ENCODE data around the gene NUCKS1. TPM values are rescaled to one million over a fixed set of nuclear protein-coding genes. Genes with fewer than 3 reads are reported as not detected.

NUCKS1 gene
- polyA plus RNA-seq, 1 donor from 2014 or later, result 14.6 TPM

DNA sequence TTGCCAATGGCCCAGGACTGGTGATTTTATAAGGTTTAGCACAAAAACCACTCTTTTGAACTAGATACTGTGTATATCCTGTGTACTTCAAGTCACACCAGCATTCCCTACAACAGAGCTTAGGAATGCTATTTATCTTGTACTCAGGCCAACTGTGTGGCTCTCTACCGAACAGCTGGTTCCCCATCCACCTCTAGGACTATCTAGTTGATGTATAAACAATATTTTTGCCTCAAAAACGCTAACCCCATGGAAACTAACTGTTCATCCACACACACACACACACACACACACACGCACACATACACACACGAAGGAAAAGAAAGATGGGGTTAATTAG is 41.0 kb downstream of the NUCKS1 start:
- Mint-ChIP-seq H3K36me3 (peaks cover 2% of the 10 kb centered on the region), H3K4me1 (peaks cover 8 to 30% (median 26%) of the 10 kb centered on the region in 3 donors), H3K4me3 (no peak overlapping the region), H3K27me3 (no peaks in the 10 kb centered on the region), H3K9me3 (no peaks in the 10 kb centered on the region), H3K27ac (no peak overlapping the region)

DNA sequence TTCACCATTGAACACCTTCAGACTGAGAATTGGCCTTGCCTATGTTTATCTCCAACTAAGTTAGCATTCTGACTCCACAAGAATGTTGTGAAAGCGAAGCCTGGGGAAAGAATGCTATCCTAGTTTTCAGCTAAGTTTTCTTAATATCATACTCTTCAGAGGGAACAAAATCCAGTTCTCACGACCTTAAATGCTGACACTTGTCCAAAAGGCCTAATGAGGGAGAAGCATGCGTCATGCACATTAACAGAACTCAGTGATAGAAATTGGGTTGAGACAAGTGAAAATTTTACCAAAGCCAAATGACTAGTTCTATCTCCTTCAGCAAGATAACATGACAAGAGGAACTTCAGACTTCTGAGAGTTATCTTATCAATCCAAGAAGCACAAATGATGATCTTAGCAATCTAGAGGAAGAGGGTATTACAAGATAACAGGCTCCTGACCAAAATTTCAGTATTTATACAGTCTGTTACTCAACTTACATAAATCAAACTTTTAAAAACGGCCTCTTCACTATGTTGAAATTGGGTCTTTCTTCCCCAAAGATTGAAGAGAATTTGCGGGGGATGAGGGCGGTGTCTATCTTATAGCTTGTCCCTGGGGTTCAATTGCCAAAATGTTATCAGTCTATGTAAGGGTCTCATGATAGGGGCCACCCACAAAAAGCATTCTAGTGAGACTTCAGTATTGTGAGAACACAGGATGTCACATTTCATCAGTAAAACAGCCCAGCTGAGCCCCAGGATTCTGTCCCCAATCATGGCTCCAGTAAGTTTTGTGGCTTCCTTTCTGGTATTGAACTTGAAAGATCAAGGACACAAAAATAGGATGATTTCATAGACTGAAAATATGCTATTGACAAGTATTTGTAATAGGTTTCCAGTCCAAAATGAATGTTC is 43.1 kb downstream of the NUCKS1 start:
- no peak overlapping the region for H3K4me3 Mint-ChIP-seq
- H3K27me3 Mint-ChIP-seq, result no peaks in the 10 kb centered on the region
- no peaks in the 10 kb centered on the region for H3K9me3 Mint-ChIP-seq
- peak overlapping the region in 1 of 3 donors; percentile 39 for H3K27ac Mint-ChIP-seq
- peaks cover 11 to 34% (median 31%) of the 10 kb centered on the region in 3 donors for H3K4me1 Mint-ChIP-seq
- H3K36me3 Mint-ChIP-seq, result peaks cover 2% of the 10 kb centered on the region

DNA sequence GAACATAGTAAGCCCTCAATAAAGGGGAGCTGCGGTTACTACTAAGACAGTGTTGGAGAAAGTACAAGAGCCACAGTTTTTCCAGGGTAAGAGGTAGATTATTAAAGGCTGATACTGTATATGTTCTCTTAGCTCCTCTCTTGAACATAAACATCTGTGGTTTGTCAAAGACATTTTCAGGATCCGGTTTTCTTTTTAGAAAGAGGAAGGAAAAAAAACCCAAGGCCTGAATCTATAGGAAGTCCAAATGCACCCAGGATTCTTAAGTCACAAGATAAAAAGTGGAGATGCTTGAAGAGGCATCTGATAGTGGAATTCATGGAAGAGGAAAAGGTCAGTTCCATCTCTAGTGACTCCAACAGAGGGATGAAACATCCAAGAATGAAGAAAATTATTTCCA is 45.1 kb downstream of the NUCKS1 start:
- Mint-ChIP-seq H3K27ac (peak overlapping the region in 2 of 3 donors; percentile 12 to 44), H3K4me3 (peak overlapping the region in 2 of 4 donors; percentile 31 to 51), H3K9me3 (no peaks in the 10 kb centered on the region), H3K4me1 (peaks cover 11 to 24% (median 22%) of the 10 kb centered on the region in 3 donors), H3K27me3 (no peaks in the 10 kb centered on the region), H3K36me3 (peaks cover 2% of the 10 kb centered on the region)

DNA sequence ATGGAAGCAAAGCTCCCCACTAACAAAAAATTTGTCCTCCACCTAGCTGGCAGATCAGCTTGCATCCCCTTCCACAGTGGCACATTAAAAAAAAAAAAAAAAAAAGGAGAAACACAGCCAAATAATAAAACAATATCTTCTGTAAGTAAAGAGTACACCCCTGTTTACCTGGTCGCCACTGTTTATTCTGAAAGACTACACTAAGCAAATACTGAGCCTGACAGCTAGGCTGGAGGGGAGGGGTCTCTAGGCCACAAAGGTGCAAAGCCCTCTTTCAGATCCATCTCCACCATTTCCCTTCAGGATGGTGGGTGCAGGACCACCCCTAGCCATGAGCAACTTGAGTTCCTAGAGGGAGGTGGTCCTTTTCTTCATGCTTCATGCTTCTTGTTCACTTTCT is 46.9 kb downstream of the NUCKS1 start:
- Mint-ChIP-seq H3K27ac (no peak overlapping the region), H3K9me3 (no peaks in the 10 kb centered on the region), H3K27me3 (no peaks in the 10 kb centered on the region), H3K36me3 (peaks cover 2% of the 10 kb centered on the region), H3K4me3 (no peak overlapping the region), H3K4me1 (peaks cover 13 to 28% (median 22%) of the 10 kb centered on the region in 3 donors)

DNA sequence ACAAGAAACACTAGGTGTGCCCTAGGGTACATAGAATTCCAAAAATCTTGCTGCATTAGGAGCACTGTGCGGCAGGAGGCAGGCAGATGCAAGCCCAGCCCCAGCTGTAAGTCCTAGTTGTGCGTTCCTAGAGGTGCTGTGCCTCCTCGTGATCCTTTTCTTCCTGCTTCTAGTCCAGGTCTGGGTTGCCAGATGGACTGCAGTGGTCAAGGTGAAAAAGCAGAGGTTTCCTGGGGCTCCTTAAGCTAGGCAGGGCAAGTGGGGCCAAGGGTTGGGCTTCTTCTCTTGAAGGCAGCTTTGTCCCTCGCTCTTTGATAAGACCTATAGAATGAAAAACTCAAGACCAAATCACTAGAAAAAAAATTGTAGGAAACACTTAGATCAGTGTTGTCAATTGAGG is 48.1 kb downstream of the NUCKS1 start:
- H3K36me3 Mint-ChIP-seq, result peaks cover 2% of the 10 kb centered on the region
- no peak overlapping the region for H3K27ac Mint-ChIP-seq
- H3K27me3 Mint-ChIP-seq, result no peaks in the 10 kb centered on the region

DNA sequence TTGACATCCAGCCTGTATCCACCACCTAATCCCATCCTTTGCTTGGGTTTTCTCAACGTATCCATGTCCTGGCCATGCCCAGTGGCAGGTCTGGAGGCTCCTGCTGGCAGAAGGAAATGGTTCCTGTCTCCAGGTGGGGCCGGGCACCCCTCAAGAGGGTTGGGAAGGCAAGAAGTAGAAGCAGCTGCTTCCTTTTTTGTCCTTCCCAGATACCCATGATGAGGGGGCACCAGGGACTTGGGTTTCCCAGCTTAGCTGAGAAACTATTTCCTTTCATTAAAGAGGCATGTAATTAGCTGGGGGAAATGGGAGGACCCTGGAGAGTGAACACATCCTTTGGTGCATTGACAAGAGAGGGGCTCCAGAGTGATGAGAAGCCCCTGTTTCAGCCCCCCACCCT is 48.6 kb downstream of the NUCKS1 start:
- peaks cover 13 to 22% (median 18%) of the 10 kb centered on the region in 3 donors for H3K4me1 Mint-ChIP-seq
- H3K36me3 Mint-ChIP-seq, result peaks cover 2% of the 10 kb centered on the region
- H3K27me3 Mint-ChIP-seq, result no peaks in the 10 kb centered on the region
- H3K27ac Mint-ChIP-seq, result no peak overlapping the region
- H3K4me3 Mint-ChIP-seq, result no peak overlapping the region
- no peaks in the 10 kb centered on the region for H3K9me3 Mint-ChIP-seq

More for the DNA sequence above, 48.1 kb downstream of the NUCKS1 start:
- peaks cover 13 to 27% (median 22%) of the 10 kb centered on the region in 3 donors for H3K4me1 Mint-ChIP-seq
- no peaks in the 10 kb centered on the region for H3K9me3 Mint-ChIP-seq
- no peak overlapping the region for H3K4me3 Mint-ChIP-seq

DNA sequence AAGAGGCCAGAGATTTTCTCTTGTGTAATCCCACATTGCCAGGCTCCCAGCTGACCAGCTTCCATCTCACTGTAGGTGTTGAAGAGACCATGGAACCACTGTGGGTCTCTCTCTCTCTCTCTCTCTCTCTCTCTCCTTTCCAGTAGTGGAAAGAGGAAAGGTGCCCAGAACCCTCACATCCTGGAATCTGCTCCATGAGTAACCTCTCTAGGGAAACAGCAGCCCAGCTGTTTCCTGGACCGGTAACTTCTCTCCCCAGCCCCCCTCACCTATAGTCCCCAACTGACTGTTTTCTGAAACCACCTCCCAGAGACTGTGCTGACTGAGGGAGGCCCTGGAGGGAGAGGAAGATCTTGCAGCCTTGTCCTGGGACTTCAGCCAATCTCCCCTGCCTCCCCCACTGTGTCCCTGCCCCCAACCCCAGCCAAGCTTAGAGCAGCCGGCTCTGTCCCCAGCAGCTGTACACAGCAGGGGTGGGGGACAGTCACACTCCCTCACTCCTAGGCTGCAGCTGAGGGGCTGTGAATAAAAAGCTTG is 49.0 kb downstream of the NUCKS1 start:
- Mint-ChIP-seq H3K27me3 (no peaks in the 10 kb centered on the region), H3K9me3 (no peaks in the 10 kb centered on the region), H3K36me3 (peaks cover 2% of the 10 kb centered on the region), H3K27ac (no peak overlapping the region), H3K4me3 (no peak overlapping the region), H3K4me1 (peaks cover 13 to 22% (median 18%) of the 10 kb centered on the region in 3 donors)

DNA sequence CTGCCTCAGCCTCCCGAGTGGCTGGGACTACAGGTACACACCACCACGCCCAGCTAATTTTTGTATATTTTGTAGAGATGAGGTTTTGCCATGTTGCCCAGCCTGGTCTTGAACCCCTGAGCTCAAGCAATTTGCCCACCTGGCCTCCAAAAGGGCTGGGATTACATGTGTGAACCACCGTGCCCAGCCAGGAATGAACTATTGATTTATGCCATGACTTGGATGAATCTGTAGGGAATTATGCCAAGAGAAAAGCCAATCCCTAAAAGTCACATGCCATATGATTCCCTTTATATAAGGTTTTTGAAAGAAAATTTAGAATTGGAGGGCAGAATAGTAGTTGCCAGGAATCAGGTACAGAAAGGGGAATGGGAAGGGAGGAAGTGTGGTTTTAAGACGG is 50.6 kb downstream of the NUCKS1 start:
- Mint-ChIP-seq H3K4me3 (no peak overlapping the region), H3K36me3 (no peaks in the 10 kb centered on the region), H3K4me1 (peaks cover 5 to 13% (median 6%) of the 10 kb centered on the region in 3 donors), H3K27me3 (peaks cover 2% of the 10 kb centered on the region), H3K27ac (no peak overlapping the region), H3K9me3 (no peaks in the 10 kb centered on the region)

DNA sequence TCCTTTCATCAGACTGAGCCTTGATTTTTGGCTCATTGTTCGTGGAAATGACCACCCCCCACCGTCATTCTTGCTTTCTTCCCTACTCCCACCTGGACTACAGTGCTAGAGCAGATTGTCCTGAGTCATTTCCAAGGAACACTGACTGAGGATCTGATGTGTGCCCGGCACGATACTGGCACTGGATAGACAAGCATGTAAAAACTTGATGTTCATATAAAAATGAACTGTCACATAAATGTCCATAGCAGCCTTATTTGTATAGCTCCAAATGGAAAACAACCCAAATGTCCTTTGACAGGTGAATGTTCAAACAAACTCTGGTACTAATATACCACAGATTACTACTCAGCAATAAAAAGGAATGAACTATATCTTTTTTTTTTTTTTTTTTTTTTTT is 51.1 kb downstream of the NUCKS1 start:
- Mint-ChIP-seq H3K4me3 (no peak overlapping the region), H3K27ac (no peak overlapping the region), H3K4me1 (peaks cover 4 to 11% (median 5%) of the 10 kb centered on the region in 3 donors), H3K27me3 (peaks cover 2% of the 10 kb centered on the region), H3K9me3 (no peaks in the 10 kb centered on the region), H3K36me3 (no peaks in the 10 kb centered on the region)

DNA sequence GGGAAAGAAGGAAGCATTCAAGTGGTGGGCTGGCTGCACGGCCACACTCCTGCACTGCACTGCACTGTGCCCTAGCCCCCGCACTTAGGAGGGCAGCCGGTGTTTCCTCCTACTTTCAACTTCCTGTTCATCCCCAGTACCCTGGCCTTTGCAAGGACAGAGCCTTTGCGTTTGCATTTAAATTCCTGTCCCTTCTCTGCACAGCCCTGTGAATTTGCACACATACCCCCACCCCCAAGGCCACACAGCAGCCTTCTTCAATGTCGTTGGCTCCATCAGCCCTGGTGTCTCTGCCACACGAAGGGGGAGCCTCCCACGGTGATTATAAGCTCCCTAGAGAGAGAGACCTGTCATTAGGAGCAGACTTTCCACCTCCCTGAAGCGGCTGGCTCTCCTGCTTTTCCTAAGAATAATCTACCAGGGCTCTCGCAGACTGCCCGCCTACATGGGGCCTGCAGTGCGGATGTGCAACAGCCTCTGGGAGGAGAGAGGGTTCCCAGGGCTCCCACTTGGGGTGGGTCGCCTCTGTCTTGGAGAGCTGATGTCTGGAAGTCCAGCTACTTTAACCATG is 56.5 kb downstream of the NUCKS1 start:
- Mint-ChIP-seq H3K36me3 (peaks cover 3% of the 10 kb centered on the region), H3K27ac (no peak overlapping the region), H3K27me3 (peaks cover 2% of the 10 kb centered on the region), H3K4me1 (peaks cover 8 to 11% (median 8%) of the 10 kb centered on the region in 3 donors), H3K9me3 (no peaks in the 10 kb centered on the region), H3K4me3 (peak overlapping the region in 1 of 4 donors; percentile 87)

DNA sequence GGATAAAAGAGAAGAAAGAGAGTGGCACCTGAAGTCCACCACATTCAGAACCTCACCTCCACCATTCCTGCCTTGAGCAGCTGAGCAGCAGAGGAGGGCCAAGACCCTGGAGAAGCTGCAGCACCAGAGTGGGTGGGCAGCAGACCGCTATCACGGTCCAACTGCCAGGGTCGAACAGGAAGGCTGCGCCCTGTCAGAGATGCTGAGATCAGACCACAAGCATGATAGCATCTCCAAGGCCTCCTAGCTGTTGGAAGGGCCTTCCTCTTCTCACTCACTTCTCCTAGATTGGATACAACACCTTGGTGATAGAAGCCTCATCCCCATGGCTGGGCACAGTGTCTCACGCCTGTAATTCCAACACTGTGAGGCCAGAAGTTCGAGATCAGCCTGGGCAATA is 57.6 kb downstream of the NUCKS1 start:
- Mint-ChIP-seq H3K27me3 (peaks cover 2% of the 10 kb centered on the region), H3K4me1 (peaks cover 8 to 11% (median 8%) of the 10 kb centered on the region in 3 donors), H3K27ac (no peak overlapping the region), H3K4me3 (peak overlapping the region in 1 of 4 donors; percentile 55), H3K9me3 (no peaks in the 10 kb centered on the region), H3K36me3 (peaks cover 3% of the 10 kb centered on the region)

DNA sequence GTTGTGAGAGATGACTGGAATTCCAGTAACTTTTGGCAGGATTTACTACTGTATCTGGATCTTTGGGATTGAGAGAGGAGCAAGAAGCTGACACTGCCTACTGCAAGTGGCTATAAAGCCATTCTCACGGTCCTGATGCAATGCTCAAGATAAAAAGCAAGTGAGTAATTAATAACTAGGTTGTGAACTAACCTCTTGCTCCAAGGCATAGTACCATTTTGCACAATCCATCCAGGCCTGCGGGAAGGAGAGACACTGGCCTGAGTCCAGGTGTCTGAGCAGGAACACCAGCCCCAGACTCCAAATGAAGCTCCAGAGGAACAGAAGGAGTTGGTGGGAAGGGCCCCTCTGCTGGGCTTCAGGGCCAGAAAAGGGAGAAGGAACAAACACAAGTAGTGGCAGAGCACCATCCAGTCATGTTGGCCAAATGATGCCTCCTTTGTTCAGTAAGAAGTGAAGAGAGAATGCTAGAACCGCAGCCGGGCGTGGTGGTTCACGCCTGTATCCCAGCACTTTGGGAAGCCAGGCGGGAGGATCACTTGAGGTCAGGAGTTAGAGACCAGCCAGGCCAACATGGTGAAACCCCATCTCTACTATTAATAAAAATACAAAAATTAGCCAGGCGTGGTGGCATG is 59.7 kb downstream of the NUCKS1 start:
- peaks cover 8 to 11% (median 8%) of the 10 kb centered on the region in 3 donors for H3K4me1 Mint-ChIP-seq
- H3K4me3 Mint-ChIP-seq, result no peak overlapping the region
- peaks cover 3% of the 10 kb centered on the region for H3K36me3 Mint-ChIP-seq
- H3K27me3 Mint-ChIP-seq, result peaks cover 2% of the 10 kb centered on the region
- no peaks in the 10 kb centered on the region for H3K9me3 Mint-ChIP-seq
- no peak overlapping the region for H3K27ac Mint-ChIP-seq

DNA sequence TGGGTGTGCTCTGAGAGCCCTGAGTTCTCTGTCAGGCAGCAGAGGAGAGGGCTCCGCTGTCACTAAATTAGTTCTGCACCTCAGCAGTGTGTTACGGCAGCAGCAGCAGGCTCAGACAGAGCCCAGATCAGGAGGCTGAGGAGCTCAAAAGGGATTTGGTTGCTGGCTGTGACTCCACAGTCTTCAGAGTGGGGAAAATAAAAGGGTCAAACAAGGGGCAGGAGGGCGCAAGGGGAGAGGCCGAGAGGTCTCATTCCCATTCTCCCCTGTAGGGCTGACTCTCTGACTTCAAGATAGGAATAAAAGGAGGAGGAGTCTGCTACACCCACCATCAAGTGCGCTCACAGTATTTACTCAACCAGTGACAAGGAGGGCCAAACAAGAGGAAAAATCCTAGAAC is 60.5 kb downstream of the NUCKS1 start:
- H3K9me3 Mint-ChIP-seq, result no peaks in the 10 kb centered on the region
- no peak overlapping the region for H3K4me3 Mint-ChIP-seq
- no peaks in the 10 kb centered on the region for H3K27me3 Mint-ChIP-seq
- H3K4me1 Mint-ChIP-seq, result peaks cover 8 to 11% (median 8%) of the 10 kb centered on the region in 3 donors
- no peak overlapping the region for H3K27ac Mint-ChIP-seq
- H3K36me3 Mint-ChIP-seq, result peaks cover 3% of the 10 kb centered on the region

DNA sequence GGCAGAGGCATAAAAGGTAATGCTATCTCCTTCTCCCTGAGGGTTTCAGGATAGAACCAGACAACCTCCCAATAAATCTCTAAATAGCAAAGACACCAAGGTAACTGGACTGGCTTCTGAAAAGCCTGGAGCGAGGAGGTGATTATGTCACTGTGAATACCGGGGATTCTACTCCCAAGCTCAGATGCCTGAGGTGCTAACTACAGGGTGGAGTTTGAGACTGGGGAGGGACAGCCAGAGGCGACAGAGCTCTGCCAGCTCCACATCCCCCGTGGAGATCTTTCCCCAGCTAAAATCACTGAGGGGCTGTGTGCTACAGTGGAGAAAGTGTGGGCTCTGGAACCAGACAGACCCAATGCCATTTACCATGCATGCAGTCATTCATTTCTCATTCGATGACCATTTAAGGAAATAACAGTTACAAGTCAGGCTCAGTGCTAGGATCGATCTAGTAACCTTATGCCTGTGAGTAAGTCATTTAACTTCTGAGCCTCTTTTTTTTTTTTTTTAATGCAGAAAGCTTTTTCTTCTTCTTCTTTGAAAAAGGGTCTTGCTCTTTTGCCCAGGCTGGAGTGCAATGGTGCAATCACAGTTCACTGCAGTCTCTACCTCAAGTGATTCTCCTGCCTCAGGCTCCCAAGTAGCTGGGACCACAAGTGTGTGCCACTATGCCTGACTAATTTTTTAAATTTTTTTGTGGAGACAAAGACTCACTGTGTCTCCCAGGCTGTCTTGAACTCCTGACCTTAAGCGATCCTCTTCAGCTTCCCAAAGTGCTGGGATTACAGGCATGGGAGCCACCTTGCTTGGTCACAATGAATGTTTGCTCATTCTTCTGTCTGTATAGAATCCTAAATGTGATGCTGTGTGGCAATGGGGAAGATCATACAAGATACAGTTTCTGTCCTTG is 61.6 kb downstream of the NUCKS1 start:
- no peaks in the 10 kb centered on the region for H3K9me3 Mint-ChIP-seq
- H3K27ac Mint-ChIP-seq, result peak overlapping the region in 1 of 3 donors; percentile 50
- H3K4me1 Mint-ChIP-seq, result peaks cover 6 to 9% (median 7%) of the 10 kb centered on the region in 3 donors
- H3K27me3 Mint-ChIP-seq, result no peaks in the 10 kb centered on the region
- peaks cover 3% of the 10 kb centered on the region for H3K36me3 Mint-ChIP-seq
- H3K4me3 Mint-ChIP-seq, result no peak overlapping the region

All from IgD-negative memory B cell (primary cell).